GM12892 (cell line): ENCODE measurements around the gene SLC5A12.

Experiments
- POLR2A ChIP-seq: IDR thresholded peaks from 2 replicates; pipeline ENCODE4 v1.6.1; 2011; ENCODE audit warnings: low read depth, low read length, control low read depth
- POLR2AphosphoS5 ChIP-seq: IDR thresholded peaks from 2 replicates; pipeline ENCODE4 v1.6.1; 2011; ENCODE audit warnings: low read depth, low read length, control low read depth
- TAF1 ChIP-seq: IDR thresholded peaks from 2 replicates; pipeline ENCODE4 v1.6.1; 2011; ENCODE audit warnings: low read depth, mild to moderate bottlenecking, control low read depth, low read length, borderline replicate concordance

DNA sequence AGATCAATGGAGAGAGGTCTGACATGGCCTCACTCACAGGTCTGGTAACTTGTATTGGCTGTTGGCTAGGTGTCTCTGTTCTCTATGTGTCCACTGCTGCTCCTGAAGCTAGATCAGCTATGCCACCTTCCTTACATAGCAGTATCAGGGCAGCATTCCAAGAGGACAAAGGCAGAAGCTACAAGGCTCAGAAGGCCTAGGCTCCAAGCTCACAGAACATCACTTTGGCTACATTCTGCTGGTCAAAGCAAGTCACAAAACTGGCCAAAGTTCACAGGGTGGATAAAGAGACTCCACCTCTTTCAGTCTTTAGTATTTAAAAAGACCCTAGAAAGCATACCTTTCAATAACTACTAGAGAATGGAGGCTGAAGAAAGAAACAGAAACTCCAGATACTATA is 4.1 kb downstream of the SLC5A12 start:
- no peak for TF ChIP-seq POLR2AphosphoS5
- no peak for TF ChIP-seq TAF1
- TF ChIP-seq POLR2A, result no peak
